Measurements from ENCODE around the gene PPM1L. TPM values are rescaled to one million over a fixed set of nuclear protein-coding genes. Genes with fewer than 3 reads are reported as not detected.

PPM1L gene
- total RNA-seq, 1 experiment from 2014 or later, result 10.6 TPM

DNA sequence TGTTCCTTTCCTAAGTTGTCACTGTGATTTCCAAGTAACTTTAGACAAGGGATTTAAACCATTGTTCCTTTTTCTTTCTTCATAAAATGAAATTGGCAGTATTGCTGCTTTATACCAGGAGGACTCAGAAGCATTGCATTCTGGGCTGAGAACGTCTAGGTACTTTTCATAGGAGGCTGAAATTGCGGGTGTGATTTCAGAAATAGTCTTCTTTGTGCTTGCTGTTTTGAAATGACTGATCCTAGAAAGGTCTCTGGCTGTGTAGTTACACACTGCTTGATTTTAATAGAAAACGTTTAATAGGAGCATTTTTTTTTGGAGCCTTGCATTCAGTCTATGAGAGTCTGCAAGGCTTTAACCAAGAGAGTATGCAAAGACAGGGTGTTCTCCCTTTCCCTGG lies 56.3 kb downstream of the PPM1L start:
- ChIA-PET CTCF (no interaction called here), POLR2A (ENCODE audit: low non-redundant PET) (no interaction called here)
- Histone ChIP-seq H3K9me3 (ENCODE audit: low read depth, low read length, poor library complexity, severe bottlenecking) (no peaks in the 10 kb centered on the region), H3K27ac (ENCODE audit: low read depth, low read length, poor library complexity, severe bottlenecking) (no peak overlapping the region), H3K36me3 (ENCODE audit: insufficient read depth, low read length, poor library complexity, severe bottlenecking) (no peaks in the 10 kb centered on the region), H3K27me3 (replicated peaks; ENCODE audit: insufficient read depth, low read depth, low read length, poor library complexity) (no peaks in the 10 kb centered on the region), H3K4me1 (ENCODE audit: insufficient read depth, low read length, poor library complexity, severe bottlenecking) (peaks cover 10% of the 10 kb centered on the region), H3K4me3 (ENCODE audit: low read depth, low read length, poor library complexity, severe bottlenecking) (no peak overlapping the region)
- TF ChIP-seq, protein P1, sequence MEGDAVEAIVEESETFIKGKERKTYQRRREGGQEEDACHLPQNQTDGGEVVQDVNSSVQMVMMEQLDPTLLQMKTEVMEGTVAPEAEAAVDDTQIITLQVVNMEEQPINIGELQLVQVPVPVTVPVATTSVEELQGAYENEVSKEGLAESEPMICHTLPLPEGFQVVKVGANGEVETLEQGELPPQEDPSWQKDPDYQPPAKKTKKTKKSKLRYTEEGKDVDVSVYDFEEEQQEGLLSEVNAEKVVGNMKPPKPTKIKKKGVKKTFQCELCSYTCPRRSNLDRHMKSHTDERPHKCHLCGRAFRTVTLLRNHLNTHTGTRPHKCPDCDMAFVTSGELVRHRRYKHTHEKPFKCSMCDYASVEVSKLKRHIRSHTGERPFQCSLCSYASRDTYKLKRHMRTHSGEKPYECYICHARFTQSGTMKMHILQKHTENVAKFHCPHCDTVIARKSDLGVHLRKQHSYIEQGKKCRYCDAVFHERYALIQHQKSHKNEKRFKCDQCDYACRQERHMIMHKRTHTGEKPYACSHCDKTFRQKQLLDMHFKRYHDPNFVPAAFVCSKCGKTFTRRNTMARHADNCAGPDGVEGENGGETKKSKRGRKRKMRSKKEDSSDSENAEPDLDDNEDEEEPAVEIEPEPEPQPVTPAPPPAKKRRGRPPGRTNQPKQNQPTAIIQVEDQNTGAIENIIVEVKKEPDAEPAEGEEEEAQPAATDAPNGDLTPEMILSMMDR (conservative IDR thresholded peaks at IDR 0.05; ENCODE audit: low read depth, low read length), result no peak
- no peak for TF ChIP-seq EZH2 (IDR thresholded peaks at IDR 0.05; ENCODE audit: borderline replicate concordance, low read depth, low read length, poor library complexity, severe bottlenecking)
- BruUV-seq (replicated peaks), result no TSS peak
- DNase-seq (ENCODE audit: low spot score), result no peak
- intact Hi-C loops (cut with micrococcal nuclease; ENCODE audit: unreplicated experiment), result no loop called here

DNA sequence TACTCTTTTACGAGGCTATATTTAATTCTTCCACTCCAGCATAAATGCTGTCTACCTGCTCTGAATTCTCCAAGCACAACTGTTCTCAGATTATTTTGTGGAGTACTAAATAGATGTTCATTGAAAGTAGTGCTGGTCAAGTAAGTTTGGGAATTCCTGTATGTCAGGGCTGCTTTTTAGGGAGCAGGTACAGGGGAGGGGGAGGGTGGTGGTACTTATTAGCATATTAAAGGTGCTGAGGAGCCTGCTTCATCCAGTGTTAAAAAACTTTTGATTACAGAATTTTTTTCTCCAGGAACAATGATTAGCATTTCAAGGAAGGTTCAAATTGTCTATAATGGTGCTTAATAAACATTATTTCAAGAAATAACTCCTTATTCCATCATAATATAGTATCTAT lies 59.2 kb downstream of the PPM1L start:
- no TSS peak for BruUV-seq (replicated peaks)
- POLR2A ChIA-PET (ENCODE audit: low non-redundant PET), result no interaction called here
- Histone ChIP-seq H3K27me3 (replicated peaks; ENCODE audit: insufficient read depth, low read depth, low read length, poor library complexity) (no peaks in the 10 kb centered on the region), H3K4me3 (ENCODE audit: low read depth, low read length, poor library complexity, severe bottlenecking) (no peak overlapping the region), H3K27ac (ENCODE audit: low read depth, low read length, poor library complexity, severe bottlenecking) (no peak overlapping the region), H3K4me1 (ENCODE audit: insufficient read depth, low read length, poor library complexity, severe bottlenecking) (peaks cover 5% of the 10 kb centered on the region), H3K36me3 (ENCODE audit: insufficient read depth, low read length, poor library complexity, severe bottlenecking) (no peaks in the 10 kb centered on the region), H3K9me3 (ENCODE audit: low read depth, low read length, poor library complexity, severe bottlenecking) (no peaks in the 10 kb centered on the region)
- TF ChIP-seq EZH2 (IDR thresholded peaks at IDR 0.05; ENCODE audit: borderline replicate concordance, low read depth, low read length, poor library complexity, severe bottlenecking), result no peak
- TF ChIP-seq, protein P1 (conservative IDR thresholded peaks at IDR 0.05; ENCODE audit: low read depth, low read length), result no peak
- CTCF ChIA-PET, result no interaction called here
- DNase-seq (ENCODE audit: low spot score), result no peak
- intact Hi-C loops (cut with micrococcal nuclease; ENCODE audit: unreplicated experiment), result no loop called here

DNA sequence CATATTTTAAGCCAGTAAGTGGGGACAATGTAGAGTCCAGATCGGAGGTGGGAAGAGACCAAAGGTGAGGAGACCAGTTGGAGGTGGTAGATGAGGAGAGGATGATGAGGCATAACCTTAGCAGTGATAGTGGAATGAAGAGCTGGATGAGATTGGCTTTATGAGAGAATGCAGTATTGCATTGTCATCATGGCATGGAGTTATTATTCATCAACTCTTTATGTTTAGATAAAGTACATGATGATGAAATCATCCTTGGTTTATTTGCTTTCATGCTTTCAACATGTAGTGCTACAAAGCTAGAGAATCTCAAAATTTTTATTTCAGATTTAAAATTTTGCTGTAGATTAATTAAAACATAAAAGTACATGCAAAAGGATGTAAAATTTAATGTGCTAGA lies 64.0 kb downstream of the PPM1L start:
- DNase-seq (ENCODE audit: low spot score), result no peak
- Histone ChIP-seq H3K36me3 (ENCODE audit: insufficient read depth, low read length, poor library complexity, severe bottlenecking) (no peaks in the 10 kb centered on the region), H3K9me3 (ENCODE audit: low read depth, low read length, poor library complexity, severe bottlenecking) (no peaks in the 10 kb centered on the region), H3K4me3 (ENCODE audit: low read depth, low read length, poor library complexity, severe bottlenecking) (no peak overlapping the region), H3K27ac (ENCODE audit: low read depth, low read length, poor library complexity, severe bottlenecking) (no peak overlapping the region), H3K4me1 (ENCODE audit: insufficient read depth, low read length, poor library complexity, severe bottlenecking) (peaks cover 6% of the 10 kb centered on the region), H3K27me3 (replicated peaks; ENCODE audit: insufficient read depth, low read depth, low read length, poor library complexity) (no peaks in the 10 kb centered on the region)
- intact Hi-C loops (cut with micrococcal nuclease; ENCODE audit: unreplicated experiment), result no loop called here
- CTCF ChIA-PET, result no interaction called here
- TF ChIP-seq EZH2 (IDR thresholded peaks at IDR 0.05; ENCODE audit: borderline replicate concordance, low read depth, low read length, poor library complexity, severe bottlenecking), result no peak
- TF ChIP-seq, protein P1 (conservative IDR thresholded peaks at IDR 0.05; ENCODE audit: low read depth, low read length), result no peak
- BruUV-seq (replicated peaks), result no TSS peak
- POLR2A ChIA-PET (ENCODE audit: low non-redundant PET), result no interaction called here
